Measurements from ENCODE around the gene GDPD3. TPM values are rescaled to one million over a fixed set of nuclear protein-coding genes. Genes with fewer than 3 reads are reported as not detected.

The GDPD3 gene
- total and polyA plus RNA-seq, 2 of the 13 experiments (the other 11 are each of a cell fraction or from before 2014, with no cell fraction given), result 18.7 to 20.6 TPM

GRCh38 chr16:30068750-30069610, 44.4 kb downstream of the GDPD3 start (continued):
- TF ChIP-seq, protein P1, sequence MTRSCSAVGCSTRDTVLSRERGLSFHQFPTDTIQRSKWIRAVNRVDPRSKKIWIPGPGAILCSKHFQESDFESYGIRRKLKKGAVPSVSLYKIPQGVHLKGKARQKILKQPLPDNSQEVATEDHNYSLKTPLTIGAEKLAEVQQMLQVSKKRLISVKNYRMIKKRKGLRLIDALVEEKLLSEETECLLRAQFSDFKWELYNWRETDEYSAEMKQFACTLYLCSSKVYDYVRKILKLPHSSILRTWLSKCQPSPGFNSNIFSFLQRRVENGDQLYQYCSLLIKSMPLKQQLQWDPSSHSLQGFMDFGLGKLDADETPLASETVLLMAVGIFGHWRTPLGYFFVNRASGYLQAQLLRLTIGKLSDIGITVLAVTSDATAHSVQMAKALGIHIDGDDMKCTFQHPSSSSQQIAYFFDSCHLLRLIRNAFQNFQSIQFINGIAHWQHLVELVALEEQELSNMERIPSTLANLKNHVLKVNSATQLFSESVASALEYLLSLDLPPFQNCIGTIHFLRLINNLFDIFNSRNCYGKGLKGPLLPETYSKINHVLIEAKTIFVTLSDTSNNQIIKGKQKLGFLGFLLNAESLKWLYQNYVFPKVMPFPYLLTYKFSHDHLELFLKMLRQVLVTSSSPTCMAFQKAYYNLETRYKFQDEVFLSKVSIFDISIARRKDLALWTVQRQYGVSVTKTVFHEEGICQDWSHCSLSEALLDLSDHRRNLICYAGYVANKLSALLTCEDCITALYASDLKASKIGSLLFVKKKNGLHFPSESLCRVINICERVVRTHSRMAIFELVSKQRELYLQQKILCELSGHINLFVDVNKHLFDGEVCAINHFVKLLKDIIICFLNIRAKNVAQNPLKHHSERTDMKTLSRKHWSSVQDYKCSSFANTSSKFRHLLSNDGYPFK (CRISPR knock-in tag; IDR thresholded peaks at IDR 0.05; ENCODE audit: borderline replicate concordance), result no peak
- TF ChIP-seq THRA (CRISPR knock-in tag; IDR thresholded peaks at IDR 0.05; ENCODE audit: borderline replicate concordance) (no peak), ZNF451 (CRISPR knock-in tag; IDR thresholded peaks at IDR 0.05) (no peak), POLR2G (IDR thresholded peaks at IDR 0.05; ENCODE audit: low read depth, low read length) (0 out of 2 replicates have a peak, but pooled peaks have one; percentile 35), SKIL (CRISPR knock-in tag; IDR thresholded peaks at IDR 0.05; ENCODE audit: borderline replicate concordance) (no peak), MXD3 (CRISPR knock-in tag; IDR thresholded peaks at IDR 0.05) (0 out of 2 replicates have a peak, but pooled peaks have one; percentile 9), SALL1 (CRISPR knock-in tag; IDR thresholded peaks at IDR 0.05) (peak; percentile 41), ARID4A (CRISPR knock-in tag; IDR thresholded peaks at IDR 0.05; ENCODE audit: borderline replicate concordance) (peak; percentile 28; the same call in 1 of the 2 replicates), SNAI1 (CRISPR knock-in tag; IDR thresholded peaks at IDR 0.05; ENCODE audit: borderline replicate concordance) (no peak), ZNF543 (CRISPR knock-in tag; IDR thresholded peaks at IDR 0.05) (no peak)
- TF ChIP-seq, protein P2, sequence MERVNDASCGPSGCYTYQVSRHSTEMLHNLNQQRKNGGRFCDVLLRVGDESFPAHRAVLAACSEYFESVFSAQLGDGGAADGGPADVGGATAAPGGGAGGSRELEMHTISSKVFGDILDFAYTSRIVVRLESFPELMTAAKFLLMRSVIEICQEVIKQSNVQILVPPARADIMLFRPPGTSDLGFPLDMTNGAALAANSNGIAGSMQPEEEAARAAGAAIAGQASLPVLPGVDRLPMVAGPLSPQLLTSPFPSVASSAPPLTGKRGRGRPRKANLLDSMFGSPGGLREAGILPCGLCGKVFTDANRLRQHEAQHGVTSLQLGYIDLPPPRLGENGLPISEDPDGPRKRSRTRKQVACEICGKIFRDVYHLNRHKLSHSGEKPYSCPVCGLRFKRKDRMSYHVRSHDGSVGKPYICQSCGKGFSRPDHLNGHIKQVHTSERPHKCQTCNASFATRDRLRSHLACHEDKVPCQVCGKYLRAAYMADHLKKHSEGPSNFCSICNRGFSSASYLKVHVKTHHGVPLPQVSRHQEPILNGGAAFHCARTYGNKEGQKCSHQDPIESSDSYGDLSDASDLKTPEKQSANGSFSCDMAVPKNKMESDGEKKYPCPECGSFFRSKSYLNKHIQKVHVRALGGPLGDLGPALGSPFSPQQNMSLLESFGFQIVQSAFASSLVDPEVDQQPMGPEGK (CRISPR knock-in tag; IDR thresholded peaks at IDR 0.05), result no peak
- TF ChIP-seq, protein P3, sequence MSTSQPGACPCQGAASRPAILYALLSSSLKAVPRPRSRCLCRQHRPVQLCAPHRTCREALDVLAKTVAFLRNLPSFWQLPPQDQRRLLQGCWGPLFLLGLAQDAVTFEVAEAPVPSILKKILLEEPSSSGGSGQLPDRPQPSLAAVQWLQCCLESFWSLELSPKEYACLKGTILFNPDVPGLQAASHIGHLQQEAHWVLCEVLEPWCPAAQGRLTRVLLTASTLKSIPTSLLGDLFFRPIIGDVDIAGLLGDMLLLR (CRISPR knock-in tag; IDR thresholded peaks at IDR 0.05), result no peak

All from HepG2 (cell line).